H1 (cell line): ENCODE data around the gene MMEL1.

Source experiments
- CHD2 ChIP-seq: IDR thresholded peaks from 2 replicates; pipeline ENCODE4 v1.6.1; 2012; ENCODE audit warnings: low read length, improper control_type of control experiment
- CTCF ChIP-seq, 3 experiments: IDR thresholded peaks; 1 replicate in 2 of 3; 2 replicates in 1 of 3; pipeline versions ENCODE4 v1.5.1 to v1.6.1; 2011; ENCODE audit warnings: low read length in 3 of 3, mild to moderate bottlenecking in 3 of 3, inconsistent platforms in 2 of 3, low read depth in 1 of 3, moderate library complexity in 1 of 3; ENCODE audit not compliant: insufficient read depth in 1 of 3; ENCODE audit errors: control extremely low read depth in 1 of 3
- EP300 ChIP-seq, 2 experiments: IDR thresholded peaks; 1 replicate in 1 of 2; 2 replicates in 1 of 2; pipeline ENCODE4 v1.6.1; 2011 to 2012; ENCODE audit warnings: low read depth in 2 of 2, low read length in 2 of 2, mild to moderate bottlenecking in 2 of 2, borderline replicate concordance in 1 of 2, inconsistent platforms in 1 of 2, moderate library complexity in 1 of 2
- EZH2 ChIP-seq: fragments of 200-600 bp; sonication (generic); IDR thresholded peaks from 2 replicates; pipeline ENCODE4 v1.7.1; 2012; ENCODE audit warnings: low read depth, mild to moderate bottlenecking, moderate library complexity, low read length, inconsistent platforms; ENCODE audit not compliant: severe bottlenecking
- FOSL1 ChIP-seq: IDR thresholded peaks from 2 replicates; pipeline ENCODE4 v1.6.1; 2011; ENCODE audit warnings: mild to moderate bottlenecking, low read depth, low read length, moderate library complexity; ENCODE audit not compliant: insufficient read depth
- MAFK ChIP-seq: IDR thresholded peaks from 2 replicates; pipeline ENCODE4 v1.6.1; 2012; ENCODE audit warnings: low read depth, mild to moderate bottlenecking, improper control_type of control experiment, low read length
- POLR2A ChIP-seq, 2 experiments: IDR thresholded peaks; 1 replicate in 1 of 2; 2 replicates in 1 of 2; pipeline ENCODE4 v1.6.1; 2011; ENCODE audit warnings: low read depth in 2 of 2, low read length in 2 of 2, mild to moderate bottlenecking in 2 of 2; ENCODE audit errors: control extremely low read depth in 1 of 2
- POLR2AphosphoS5 ChIP-seq: IDR thresholded peaks from 2 replicates; pipeline ENCODE4 v1.6.1; 2011; ENCODE audit warnings: low read depth, low read length
- SP4 ChIP-seq: IDR thresholded peaks from 2 replicates; pipeline ENCODE4 v1.6.1; 2012; ENCODE audit warnings: low read length, inconsistent platforms
- SRF ChIP-seq: IDR thresholded peaks from 2 replicates; pipeline ENCODE4 v1.6.1; 2011; ENCODE audit warnings: mild to moderate bottlenecking, low read depth, low read length, moderate library complexity
- TF ChIP-seq, protein P1 (sequence below): IDR thresholded peaks from 2 replicates; pipeline ENCODE4 v1.6.1; 2011; ENCODE audit warnings: low read length, improper control_type of control experiment

DNA sequence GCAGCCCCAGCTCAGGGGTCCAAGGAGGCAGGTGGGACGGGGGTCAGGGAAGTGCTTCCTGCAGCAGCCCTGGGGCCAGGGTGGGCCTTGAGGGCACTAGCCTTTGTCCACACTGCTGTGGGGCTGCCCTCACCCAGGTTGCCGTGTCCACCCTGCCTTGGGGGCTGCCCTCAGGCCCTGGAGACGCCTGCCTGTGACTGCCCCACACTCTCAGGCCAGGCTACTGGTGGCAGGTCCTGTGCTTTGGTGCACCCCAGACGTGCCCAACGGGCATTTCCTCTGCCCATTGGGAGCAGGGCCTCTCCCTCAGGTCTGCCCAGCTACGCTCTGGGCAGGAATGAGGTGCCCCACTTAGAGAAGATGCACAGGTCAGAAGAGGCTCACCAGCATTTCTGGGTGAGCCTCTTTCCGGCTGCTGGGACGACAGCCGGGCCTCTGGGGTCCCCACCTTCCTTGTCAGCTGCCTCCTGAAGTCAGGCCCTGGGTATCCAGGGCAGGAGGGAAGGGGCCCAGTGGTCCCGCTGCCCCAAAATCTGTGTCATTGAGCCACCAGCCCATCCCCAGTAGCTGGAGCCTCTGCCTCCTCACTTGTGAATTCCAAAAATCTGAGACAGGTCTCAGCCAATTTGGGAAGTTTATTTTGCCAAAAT lies 2.7 kb upstream of the MMEL1 start:
- no peak for TF ChIP-seq POLR2AphosphoS5
- no peak for TF ChIP-seq FOSL1
- TF ChIP-seq, protein P1, sequence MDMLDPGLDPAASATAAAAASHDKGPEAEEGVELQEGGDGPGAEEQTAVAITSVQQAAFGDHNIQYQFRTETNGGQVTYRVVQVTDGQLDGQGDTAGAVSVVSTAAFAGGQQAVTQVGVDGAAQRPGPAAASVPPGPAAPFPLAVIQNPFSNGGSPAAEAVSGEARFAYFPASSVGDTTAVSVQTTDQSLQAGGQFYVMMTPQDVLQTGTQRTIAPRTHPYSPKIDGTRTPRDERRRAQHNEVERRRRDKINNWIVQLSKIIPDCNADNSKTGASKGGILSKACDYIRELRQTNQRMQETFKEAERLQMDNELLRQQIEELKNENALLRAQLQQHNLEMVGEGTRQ: no peak
- TF ChIP-seq CHD2: no peak
- TF ChIP-seq CTCF (IDR thresholded peaks at IDR 0.05; ENCODE audit: control extremely low read depth in 1 of 3, insufficient read depth in 1 of 3, low read depth in 1 of 3, low read length in 3 of 3): no peak
- TF ChIP-seq EZH2: no peak
- TF ChIP-seq SRF: no peak
- TF ChIP-seq MAFK: no peak
- TF ChIP-seq POLR2A (IDR thresholded peaks at IDR 0.05; ENCODE audit: control extremely low read depth in 1 of 2, low read depth in 2 of 2, low read length in 2 of 2): no peak
- TF ChIP-seq EP300 (IDR thresholded peaks at IDR 0.05; ENCODE audit: borderline replicate concordance in 1 of 2, low read depth in 2 of 2, low read length in 2 of 2): no peak
- no peak for TF ChIP-seq SP4
